Measurements from ENCODE around the gene SLIT1.

- no peak for TF ChIP-seq EZH2 (IDR thresholded peaks at IDR 0.05; ENCODE audit: borderline replicate concordance, insufficient read depth, low read length, poor library complexity, severe bottlenecking)
- no peak for TF ChIP-seq CTCF (IDR thresholded peaks at IDR 0.05; ENCODE audit: poor library complexity, severe bottlenecking)
- TF ChIP-seq, protein P1, sequence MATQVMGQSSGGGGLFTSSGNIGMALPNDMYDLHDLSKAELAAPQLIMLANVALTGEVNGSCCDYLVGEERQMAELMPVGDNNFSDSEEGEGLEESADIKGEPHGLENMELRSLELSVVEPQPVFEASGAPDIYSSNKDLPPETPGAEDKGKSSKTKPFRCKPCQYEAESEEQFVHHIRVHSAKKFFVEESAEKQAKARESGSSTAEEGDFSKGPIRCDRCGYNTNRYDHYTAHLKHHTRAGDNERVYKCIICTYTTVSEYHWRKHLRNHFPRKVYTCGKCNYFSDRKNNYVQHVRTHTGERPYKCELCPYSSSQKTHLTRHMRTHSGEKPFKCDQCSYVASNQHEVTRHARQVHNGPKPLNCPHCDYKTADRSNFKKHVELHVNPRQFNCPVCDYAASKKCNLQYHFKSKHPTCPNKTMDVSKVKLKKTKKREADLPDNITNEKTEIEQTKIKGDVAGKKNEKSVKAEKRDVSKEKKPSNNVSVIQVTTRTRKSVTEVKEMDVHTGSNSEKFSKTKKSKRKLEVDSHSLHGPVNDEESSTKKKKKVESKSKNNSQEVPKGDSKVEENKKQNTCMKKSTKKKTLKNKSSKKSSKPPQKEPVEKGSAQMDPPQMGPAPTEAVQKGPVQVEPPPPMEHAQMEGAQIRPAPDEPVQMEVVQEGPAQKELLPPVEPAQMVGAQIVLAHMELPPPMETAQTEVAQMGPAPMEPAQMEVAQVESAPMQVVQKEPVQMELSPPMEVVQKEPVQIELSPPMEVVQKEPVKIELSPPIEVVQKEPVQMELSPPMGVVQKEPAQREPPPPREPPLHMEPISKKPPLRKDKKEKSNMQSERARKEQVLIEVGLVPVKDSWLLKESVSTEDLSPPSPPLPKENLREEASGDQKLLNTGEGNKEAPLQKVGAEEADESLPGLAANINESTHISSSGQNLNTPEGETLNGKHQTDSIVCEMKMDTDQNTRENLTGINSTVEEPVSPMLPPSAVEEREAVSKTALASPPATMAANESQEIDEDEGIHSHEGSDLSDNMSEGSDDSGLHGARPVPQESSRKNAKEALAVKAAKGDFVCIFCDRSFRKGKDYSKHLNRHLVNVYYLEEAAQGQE (IDR thresholded peaks at IDR 0.05; ENCODE audit: borderline replicate concordance): no peak
- no peak for TF ChIP-seq POLR2AphosphoS5 (IDR thresholded peaks at IDR 0.05)
- no peak for TF ChIP-seq MXI1 (conservative IDR thresholded peaks at IDR 0.05; ENCODE audit: poor library complexity, severe bottlenecking)
- TF ChIP-seq EP300 (conservative IDR thresholded peaks at IDR 0.05; ENCODE audit: poor library complexity, severe bottlenecking): no peak
Observed at GRCh38 chr10:96959733-96960132, 226.0 kb downstream of the SLIT1 start.

Data from neural cell (in vitro differentiated cells).